ENCODE results near the gene TMEM114.
"Not testable (repeated sequence)": the region's sequence is repeated elsewhere in the genome, so short reads cannot be mapped to it uniquely, and the experiment has no call there.

The TMEM114 gene

DNA sequence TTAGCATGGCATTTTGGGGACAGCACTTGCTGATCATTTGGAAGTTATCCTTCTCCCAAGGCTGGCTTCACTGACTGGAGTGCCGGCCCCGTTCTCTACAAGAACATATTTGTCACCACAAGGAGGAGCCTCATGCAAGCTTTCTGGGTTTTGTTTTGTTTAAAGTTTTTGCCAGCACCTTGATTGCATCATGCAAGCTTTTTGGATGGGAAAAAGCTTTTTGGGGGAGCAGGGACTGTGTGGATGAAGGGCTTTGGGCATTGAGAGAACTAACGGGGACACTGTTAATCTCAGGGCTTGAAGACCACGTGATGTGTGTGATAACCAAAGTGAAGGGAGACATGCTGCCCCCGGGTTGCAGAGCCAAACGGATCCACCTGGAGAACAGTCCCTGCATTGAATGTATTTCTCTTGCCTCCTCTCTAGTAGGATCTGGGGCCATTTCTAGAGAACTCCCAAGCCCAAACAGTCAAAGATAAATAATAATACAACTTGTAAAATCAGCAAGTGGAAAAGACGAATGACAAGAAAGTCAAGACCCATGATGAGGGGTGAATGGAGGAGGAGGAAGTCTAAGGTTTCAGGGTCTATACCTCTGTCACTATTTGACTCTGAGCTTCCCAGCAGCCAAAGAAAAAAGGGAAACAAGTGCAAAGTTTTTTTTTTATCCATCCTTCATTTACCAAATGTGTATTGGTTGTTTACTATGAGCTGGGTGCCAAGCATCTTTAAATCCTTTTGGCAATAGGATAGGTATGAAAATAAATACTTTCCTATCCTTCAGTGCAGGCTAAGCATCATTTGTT is 17.2 kb downstream of the TMEM114 start:
- DNase-seq = peak; percentile 71

DNA sequence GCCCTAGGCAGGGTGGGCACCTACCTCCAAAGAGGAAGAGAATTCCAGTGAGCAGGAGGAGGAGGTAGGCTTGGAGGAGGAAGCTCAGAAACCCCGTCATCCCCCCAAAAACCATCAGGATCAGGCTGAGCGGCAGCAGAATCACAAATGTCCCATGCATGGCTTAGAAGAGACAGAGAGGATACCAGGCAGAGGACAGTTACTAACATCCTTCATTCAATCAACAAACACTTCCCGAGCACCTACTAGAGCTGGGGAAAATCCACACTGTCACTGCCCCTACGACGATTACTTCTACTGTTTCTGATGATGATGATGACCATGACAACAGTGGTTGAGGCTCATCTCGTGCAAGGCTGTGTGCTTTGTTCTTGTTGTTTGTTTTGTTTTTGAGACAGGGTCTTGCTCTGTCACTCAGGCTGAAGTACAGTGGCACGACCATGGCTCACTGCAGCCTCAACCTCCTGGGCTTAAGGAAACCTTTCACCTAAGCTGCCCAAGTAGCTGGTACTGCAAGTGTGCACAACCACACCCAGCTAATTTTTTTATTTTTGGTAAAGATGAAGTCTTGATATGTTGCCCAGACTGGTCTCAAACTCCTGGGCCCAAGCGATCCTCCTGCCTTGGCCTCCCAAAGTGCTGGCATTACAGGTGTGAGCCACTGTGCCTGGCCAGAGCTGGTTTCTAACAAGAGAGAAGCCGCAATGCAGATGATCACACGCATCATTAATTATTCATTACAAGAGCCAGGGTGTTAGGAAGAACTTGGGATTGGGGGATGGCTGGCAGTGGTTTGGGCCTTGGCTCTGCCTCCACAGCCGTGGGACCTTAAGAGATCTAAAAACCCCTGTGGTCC is 18.0 kb downstream of the TMEM114 start:
- DNase-seq = no peak

DNA sequence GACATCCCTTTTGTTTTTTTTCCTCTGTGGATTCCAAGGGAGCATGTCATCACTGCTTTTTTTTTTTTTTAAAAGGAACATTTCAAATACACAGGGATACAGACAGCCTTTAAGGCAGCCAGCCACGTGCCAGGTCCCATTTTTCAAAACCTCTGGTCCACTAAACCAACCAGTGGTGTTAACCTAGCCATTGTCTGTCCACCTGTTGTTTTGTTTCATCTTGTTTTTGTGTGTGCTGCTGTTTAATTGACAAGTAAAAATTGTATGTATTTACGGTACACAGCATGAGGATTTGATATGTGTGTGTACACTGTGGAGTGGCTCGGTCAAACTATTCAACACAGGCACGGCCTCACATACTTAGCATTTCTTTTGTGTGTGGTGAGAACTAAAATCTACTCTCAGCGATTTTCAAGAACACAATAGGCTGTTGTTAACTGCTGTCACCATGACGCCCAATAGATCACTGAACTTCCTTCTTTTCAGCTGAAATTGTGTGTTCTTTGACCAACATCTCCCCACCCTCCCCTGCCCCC is 19.2 kb downstream of the TMEM114 start:
- DNase-seq = no peak

DNA sequence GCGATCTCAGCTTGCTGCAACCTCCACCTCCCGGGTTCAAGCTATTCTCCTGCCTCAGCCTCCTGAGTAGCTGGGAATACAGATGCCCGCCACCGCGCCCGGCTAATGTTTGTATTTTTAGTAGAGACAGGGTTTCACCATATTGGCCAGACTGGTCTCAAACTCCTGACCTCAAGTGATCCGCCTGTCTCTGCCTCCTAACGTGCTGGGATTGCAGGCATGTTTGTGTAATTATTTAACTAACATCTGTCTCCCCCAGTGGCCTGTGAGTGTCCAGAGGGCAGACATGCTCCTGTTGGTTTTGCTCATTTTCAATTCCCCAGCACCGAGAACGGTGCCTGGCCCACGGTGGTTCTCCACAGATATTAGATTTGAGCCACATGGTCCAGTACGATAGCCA is 19.9 kb downstream of the TMEM114 start:
- DNase-seq = not testable (repeated sequence)

DNA sequence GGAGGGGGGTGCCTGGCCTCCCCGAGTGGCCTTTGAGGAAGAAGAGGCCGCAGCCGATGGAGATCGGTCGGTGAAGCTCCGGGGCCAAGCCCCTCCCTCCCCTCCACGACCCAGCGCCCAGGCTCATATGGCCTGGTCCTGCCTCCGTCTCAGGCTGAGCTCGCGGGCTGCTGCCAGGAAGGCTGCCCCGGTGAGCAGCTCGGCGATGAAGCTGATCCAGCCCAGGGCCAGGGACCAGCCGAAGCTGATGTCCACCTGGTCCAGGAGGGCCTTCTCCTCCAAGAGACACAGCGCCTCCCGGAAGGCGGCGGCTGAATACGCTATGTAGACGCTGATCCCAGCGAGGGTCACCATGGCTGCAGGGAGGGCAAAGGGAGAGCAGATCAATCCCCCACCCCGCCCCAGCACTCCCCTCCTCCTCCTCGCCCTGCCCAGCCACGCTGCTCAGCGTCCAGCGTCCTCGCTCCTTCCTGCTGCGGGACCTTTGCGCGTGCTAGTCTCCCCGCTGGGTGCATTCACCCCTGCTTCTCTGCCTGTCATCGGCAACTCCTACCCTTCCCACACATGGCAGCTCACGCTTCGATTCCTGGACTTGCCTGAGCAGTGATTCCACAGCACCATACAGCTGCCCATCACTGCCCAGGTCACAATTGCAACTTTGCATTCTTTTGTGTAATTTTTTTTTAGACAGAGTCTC is 20.5 kb downstream of the TMEM114 start:
- no peak for DNase-seq

- DNase-seq = no peak
These were observed 22.1 kb downstream of the TMEM114 start for GRCh38 chr16:8568231-8568617.

- DNase-seq = peak; percentile 97
These were observed 22.7 kb downstream of the TMEM114 start for GRCh38 chr16:8567355-8568230.

DNA sequence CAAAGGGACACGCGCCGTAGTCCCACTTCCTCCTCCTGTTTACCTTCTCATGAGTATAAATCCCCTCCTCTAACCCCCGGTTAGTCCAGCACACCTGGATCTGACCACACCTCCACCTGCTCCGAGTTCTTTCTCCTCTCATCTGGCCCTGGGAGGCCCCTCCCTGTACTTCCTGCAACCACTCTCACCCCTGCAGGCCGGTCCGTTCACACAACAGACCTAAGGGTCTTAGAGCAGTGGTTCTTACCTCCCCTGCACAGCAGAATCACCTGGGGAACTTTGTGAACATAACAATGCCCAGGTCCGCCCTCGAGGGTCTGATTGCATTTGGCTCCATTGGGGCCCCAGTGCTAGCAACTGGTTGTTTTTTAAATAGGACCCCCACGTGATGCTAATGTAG is 24.8 kb downstream of the TMEM114 start:
- DNase-seq = no peak

GRCh38 chr16:8564934-8565345 is 25.4 kb downstream of the TMEM114 start:
- no peak for DNase-seq

- not testable (repeated sequence) for DNase-seq
These were observed 26.3 kb downstream of the TMEM114 start for GRCh38 chr16:8563944-8564540.

DNA sequence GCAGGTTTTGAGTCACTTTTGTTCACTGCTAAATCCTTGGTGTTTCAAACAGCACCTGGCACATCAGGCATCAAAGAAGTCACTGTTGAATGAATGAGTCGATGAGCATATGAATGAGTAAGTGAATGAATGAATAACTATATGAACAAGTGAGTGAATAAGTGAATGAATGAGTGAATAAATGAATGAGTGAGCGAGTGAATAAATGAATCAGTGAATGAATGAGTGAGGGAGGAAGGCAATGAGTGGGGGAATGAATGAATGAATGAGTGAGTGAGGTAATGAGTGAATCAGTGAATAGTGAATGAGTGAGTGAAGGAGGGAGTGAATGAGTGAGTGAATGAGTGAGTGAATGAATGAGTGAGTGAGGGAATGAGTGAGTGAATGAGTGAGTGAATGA is 28.8 kb downstream of the TMEM114 start:
- DNase-seq = no peak

GRCh38 chr16:8555400-8555799 is 34.9 kb downstream of the TMEM114 start:
- DNase-seq = no peak

DNA sequence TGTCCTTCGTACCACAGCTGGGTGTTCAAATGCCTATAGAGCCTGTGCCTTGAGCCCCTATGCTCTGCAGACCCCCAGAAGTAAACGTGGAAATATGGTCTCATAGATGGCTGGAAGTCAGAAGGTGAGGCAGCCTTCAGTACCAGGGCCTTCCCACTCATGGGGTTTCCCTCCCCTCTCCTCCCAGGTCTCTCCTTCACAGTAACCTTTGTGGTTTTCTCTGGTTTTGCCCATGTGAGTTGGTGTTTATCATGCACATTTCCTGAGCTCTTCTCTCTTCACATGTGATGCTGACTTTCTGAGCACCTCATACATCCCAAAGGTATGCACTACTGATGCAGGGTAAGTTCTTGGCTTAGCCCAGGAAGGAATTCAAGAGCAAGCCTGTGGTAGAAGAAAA is 35.4 kb downstream of the TMEM114 start:
- DNase-seq = no peak

DNA sequence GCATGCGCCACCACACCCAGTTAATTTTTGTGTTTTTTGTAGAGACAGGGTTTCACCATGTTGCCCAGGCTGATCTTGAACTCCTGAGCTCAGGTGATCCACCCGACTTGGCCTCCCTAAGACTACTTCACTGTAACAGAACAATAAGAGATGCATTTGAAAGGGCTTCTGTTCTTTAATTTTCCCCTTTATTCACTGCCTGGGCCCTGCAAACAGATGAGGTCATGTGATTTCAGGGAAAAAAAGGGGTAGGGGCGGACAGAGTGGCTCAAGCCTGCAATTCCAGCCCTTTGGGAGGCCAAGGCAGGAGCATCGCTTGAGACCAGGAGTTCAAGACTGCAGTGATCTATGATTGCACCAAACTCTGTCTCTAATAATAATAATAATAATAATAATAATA is 36.3 kb downstream of the TMEM114 start:
- no peak for DNase-seq

GRCh38 chr16:8552487-8553221 is 37.7 kb downstream of the TMEM114 start:
- no peak for DNase-seq

DNA sequence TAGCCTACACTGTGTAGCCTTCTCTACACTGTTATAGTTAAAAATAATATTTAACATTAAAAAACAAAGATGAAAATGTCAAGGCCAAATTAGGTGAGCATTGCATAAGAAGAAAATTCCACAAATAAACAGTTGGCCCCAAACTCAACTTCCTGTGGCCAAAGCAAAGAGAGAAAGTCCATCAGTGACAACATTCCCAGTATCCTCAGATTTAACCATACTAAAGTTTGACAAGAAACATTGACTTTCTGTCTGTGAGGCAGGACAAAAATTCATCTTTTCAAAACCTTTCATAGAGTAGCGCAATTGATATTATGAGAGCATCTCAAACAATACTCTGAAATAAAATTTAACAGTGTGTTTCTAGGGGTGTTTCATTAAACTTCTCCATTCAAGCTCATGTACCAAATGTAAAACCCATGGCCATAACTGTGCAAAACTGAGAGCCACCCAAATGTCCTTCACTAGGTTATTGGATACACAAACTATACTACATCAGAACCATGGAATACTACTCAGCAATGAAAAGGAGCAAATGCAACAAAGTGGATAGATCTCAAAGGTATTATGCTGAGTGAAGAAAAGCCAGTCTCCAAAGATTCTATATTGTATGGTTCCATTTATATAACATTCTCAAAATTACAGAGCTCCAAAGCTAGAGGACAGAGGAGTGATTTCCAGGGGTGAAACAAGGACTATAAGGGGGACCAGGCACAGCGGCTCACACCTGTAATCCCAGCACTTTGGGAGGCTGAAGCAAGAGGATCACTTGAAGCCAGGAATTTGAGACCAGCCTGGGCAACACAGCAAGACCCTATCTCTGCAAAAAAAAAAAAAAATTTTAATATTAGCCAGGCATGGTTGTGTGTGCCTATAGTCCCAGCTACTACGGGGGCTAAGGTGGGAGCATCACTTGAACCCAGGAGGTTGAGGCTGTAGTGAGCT is 38.7 kb downstream of the TMEM114 start:
- DNase-seq = no peak

- DNase-seq = no peak
These were observed 39.5 kb downstream of the TMEM114 start for GRCh38 chr16:8550728-8551387.

- DNase-seq = no peak
These were observed 40.4 kb downstream of the TMEM114 start for GRCh38 chr16:8549843-8550412.

DNA sequence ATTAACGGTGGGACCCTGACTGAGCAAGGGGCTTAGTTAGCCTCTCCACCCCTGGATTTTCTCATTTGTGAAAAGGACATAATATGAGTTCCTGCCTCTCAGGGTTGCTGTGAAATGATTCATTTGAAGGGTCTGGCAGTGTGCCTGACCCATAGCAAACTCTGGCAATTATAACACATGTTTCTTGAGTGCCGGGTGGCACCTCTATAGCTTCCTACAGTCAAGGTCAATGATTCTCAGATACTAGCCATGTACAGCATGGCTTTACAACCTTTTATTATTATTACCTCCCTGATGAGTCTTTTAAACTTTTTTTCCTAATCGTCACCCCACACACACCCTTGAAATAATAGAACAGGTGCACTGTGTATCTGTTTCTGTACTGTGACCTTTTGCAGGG is 42.1 kb downstream of the TMEM114 start:
- DNase-seq = no peak

Data from hematopoietic multipotent progenitor cell treated with erythropoietin and hydrocortisone succinate and interleukin-3 and kit ligand, for 6 days (in vitro differentiated cells).